GM12874 (cell line): ENCODE results near the gene TRAPPC1.

Source experiments
- TF ChIP-seq, protein P1 (sequence below): IDR thresholded peaks from 2 replicates; pipeline ENCODE4 v1.5.1; 2011; ENCODE audit warnings: low read depth, mild to moderate bottlenecking, control low read depth, low read length, moderate library complexity; ENCODE audit not compliant: insufficient read depth

Gene TRAPPC1

GRCh38 chr17:7931709-7932482 is at the start of gene TRAPPC1, which contains the start of gene CNTROB:
Gene TRAPPC1, minus strand, starts transcription at chr17:7931946. Its CDS starts 117 bp downstream, at chr17:7931829.
Gene CNTROB, plus strand, starts transcription at chr17:7932206. Its CDS starts 874 bp downstream, at chr17:7933080.
- TF ChIP-seq, protein P1, sequence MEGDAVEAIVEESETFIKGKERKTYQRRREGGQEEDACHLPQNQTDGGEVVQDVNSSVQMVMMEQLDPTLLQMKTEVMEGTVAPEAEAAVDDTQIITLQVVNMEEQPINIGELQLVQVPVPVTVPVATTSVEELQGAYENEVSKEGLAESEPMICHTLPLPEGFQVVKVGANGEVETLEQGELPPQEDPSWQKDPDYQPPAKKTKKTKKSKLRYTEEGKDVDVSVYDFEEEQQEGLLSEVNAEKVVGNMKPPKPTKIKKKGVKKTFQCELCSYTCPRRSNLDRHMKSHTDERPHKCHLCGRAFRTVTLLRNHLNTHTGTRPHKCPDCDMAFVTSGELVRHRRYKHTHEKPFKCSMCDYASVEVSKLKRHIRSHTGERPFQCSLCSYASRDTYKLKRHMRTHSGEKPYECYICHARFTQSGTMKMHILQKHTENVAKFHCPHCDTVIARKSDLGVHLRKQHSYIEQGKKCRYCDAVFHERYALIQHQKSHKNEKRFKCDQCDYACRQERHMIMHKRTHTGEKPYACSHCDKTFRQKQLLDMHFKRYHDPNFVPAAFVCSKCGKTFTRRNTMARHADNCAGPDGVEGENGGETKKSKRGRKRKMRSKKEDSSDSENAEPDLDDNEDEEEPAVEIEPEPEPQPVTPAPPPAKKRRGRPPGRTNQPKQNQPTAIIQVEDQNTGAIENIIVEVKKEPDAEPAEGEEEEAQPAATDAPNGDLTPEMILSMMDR: no peak

DNA sequence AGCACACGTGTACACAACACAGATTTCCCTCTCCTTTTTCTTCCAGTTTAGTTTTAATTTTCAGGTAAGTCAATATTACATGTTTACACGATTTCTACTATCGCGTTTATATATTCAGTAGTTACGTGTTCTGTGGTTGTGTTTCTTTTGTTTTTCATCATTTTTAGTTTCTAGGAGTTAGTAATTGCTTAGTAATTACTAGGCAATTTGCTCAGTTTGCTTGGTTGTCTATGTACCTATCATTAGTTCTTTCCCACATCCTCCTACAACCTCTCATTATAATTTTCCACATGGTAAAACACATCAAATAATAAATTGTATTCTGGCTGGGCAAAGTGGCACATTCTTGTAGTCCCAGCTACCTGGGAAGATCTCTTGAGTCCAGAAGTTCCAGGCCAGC is 46.1 kb upstream of the TRAPPC1 start:
- TF ChIP-seq, protein P1: no peak

DNA sequence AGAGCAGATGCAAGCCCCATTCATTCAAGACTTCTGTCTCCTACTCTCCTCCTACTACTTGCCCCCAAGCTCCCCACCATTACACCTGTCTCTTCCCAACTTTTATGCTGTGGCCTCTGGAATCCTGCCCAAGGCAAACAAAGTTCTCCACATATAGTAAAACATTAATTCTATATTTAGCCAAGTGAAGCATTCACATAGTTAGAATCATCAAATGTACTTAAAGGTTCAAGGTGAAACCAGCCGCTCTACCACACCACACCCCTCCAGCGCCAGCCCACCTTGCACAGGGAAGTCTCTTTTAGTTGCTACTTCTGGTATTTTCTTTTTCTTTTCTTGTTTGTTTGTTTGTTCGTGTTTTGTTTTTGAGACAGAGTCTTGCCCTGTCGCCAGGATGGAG is 45.3 kb upstream of the TRAPPC1 start:
- TF ChIP-seq, protein P1: no peak

DNA sequence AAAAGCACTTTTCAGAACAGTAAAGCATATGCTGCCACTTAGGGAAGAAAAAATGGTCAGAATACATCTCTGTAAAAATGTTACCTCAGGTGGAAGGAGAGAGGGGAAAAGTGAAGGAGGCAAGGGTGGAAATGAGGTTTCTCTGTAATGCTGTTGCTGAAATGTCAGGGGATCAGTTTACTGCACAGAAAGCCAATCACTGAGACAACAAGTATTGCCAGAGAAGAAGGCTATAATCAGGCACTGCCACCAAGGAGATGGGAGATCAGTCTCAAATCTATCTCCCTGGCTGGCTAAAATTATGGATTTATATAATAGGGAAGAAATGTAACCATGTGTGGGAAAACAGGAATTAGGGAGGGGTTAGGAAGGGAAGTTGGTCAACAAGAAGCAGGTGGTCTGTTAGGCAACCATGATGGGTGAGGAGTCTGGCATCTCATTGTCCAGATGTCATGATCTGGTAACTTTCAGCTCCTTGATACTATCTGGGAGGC is 42.9 kb upstream of the TRAPPC1 start:
- TF ChIP-seq, protein P1: no peak

DNA sequence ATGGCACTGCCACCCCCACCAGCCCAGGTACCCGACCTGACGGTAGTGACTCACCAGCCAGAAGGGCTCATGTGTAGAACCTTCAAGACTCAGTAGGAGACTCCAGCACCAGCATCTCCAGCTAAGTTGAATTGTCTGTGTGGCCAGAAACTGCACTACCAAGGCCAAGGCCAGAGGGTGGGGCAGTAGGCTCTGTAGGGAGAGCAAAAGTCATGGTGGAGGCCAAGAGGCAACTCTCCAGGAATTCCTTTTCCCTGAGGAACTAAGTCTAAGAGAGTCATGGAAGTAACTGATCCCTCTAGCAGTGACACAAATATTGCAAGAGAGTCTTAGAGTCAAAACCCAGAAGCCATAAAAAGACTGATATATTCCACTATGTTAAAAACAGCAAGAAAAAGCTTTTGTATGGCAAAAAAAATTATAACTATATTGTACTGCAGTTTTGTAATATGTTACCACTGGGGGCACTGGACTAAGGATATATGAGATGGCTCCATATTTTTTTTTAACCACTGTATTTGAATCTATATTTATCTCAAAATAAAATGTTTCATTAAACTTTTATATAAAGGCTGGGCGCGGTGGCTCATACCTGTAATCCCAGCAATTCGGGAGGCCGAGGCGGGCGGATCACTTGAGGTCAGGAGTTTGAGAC is 40.5 kb upstream of the TRAPPC1 start:
- TF ChIP-seq, protein P1: no peak

DNA sequence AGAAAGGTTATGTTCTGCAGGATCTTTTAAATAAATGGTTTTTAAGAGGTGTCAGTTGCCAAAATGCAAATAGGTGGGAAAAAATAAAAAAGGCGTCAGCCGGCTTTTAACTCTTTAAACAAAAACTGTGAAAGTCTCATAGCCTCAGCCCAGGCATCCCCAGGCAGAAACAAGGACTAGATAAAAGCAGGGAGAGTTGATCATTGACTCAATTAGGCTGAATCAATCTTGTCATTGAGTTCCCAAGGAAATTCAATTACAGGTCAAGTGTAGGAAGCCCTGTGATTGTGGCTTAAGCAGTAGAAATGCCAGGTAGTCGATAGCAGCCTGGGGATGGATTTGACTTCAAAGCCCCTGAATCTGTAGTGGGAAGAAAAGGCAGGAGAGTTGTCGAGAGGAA is 39.9 kb upstream of the TRAPPC1 start:
- TF ChIP-seq, protein P1: no peak

DNA sequence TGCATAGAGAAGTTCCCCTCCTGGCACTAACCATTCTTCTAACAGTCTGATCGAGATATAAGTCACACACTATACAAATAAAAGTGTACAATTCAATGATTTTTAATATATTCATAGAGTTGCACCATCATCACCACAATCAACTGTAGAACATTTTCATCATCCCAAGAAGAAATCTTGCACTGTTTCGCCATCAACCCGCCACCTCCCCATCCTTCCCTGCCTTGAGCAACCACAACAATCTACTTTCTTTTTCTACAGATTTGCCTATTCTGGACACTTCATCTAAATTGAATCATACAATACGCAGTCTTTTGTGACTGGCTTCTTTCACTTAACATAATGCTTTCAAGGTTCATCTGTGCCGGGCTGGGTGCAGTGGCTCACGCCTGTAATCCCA is 37.7 kb upstream of the TRAPPC1 start:
- TF ChIP-seq, protein P1: no peak
